HepG2 (cell line): ENCODE results near the gene GAS5. TPM values are rescaled to one million over a fixed set of nuclear protein-coding genes. Genes with fewer than 3 reads are reported as not detected.
A peak's percentile ranks its signal among the peaks of the same experiment; 100 is the strongest.

ENCODE experiments used
- ARNT2 ChIP-seq: sonication (generic); formaldehyde crosslinking; IDR thresholded peaks from 2 replicates; pipeline ENCODE4 v1.8.0; 2022; ENCODE audit warnings: mild to moderate bottlenecking, low read depth, missing genetic modification reagents, moderate library complexity
- FOXM1 ChIP-seq: sonication (generic); formaldehyde crosslinking; IDR thresholded peaks from 2 replicates; pipeline ENCODE4 v1.5.0; 2020; ENCODE audit warnings: missing genetic modification reagents
- JUND ChIP-seq: sonication (generic); formaldehyde crosslinking; IDR thresholded peaks from 2 replicates; pipeline ENCODE4 v1.8.0; 2022; ENCODE audit warnings: mild to moderate bottlenecking, missing genetic modification reagents
- MEF2D ChIP-seq: sonication (generic); formaldehyde crosslinking; IDR thresholded peaks from 2 replicates; pipeline ENCODE4 v1.5.1; 2020; ENCODE audit warnings: mild to moderate bottlenecking, missing genetic modification reagents
- MXD3 ChIP-seq: IDR thresholded peaks from 2 replicates; pipeline ENCODE4 v1.6.1; 2016; ENCODE audit warnings: mild to moderate bottlenecking, missing biosample characterization, missing genetic modification reagents
- NFAT5 ChIP-seq: sonication (generic); formaldehyde crosslinking; IDR thresholded peaks from 2 replicates; pipeline ENCODE4 v1.4.0; 2020; ENCODE audit warnings: missing genetic modification reagents
- PLSCR1 ChIP-seq: sonication (generic); formaldehyde crosslinking; IDR thresholded peaks from 2 replicates; pipeline ENCODE4 v1.5.0; 2020; ENCODE audit warnings: missing genetic modification reagents, mild to moderate bottlenecking, borderline replicate concordance
- RARA ChIP-seq: IDR thresholded peaks from 2 replicates; pipeline ENCODE4 v1.6.1; 2016; ENCODE audit warnings: missing genetic modification reagents, missing compliant biosample characterization
- REXO4 ChIP-seq: sonication (generic); formaldehyde crosslinking; IDR thresholded peaks from 2 replicates; pipeline ENCODE4 v1.8.0; 2022; ENCODE audit warnings: missing genetic modification reagents, mild to moderate bottlenecking, borderline replicate concordance
- SETDB1 ChIP-seq: sonication (generic); formaldehyde crosslinking; IDR thresholded peaks from 2 replicates; pipeline ENCODE4 v1.5.1; 2020; ENCODE audit warnings: missing genetic modification reagents, mild to moderate bottlenecking, borderline replicate concordance
- TCF7 ChIP-seq: sonication (generic); IDR thresholded peaks from 2 replicates; pipeline ENCODE4 v1.6.1; 2016; ENCODE audit warnings: antibody characterized with exemption, low read depth
- TCF7L2 ChIP-seq: IDR thresholded peaks from 2 replicates; pipeline ENCODE4 v1.6.1; 2011; ENCODE audit warnings: mild to moderate bottlenecking, low read depth, low read length, moderate library complexity
- WIZ ChIP-seq: sonication (generic); formaldehyde crosslinking; IDR thresholded peaks from 2 replicates; pipeline ENCODE4 v1.5.1; 2020; ENCODE audit warnings: mild to moderate bottlenecking, missing genetic modification reagents
- ZBTB46 ChIP-seq: sonication (generic); formaldehyde crosslinking; IDR thresholded peaks from 2 replicates; pipeline ENCODE4 v1.4.0; 2020; ENCODE audit warnings: mild to moderate bottlenecking, missing genetic modification reagents, borderline replicate concordance
- ZBTB49 ChIP-seq: sonication (generic); formaldehyde crosslinking; IDR thresholded peaks from 2 replicates; pipeline ENCODE4 v1.4.0; 2020; ENCODE audit warnings: missing genetic modification reagents, borderline replicate concordance
- ZBTB7B ChIP-seq: sonication (generic); formaldehyde crosslinking; IDR thresholded peaks from 2 replicates; pipeline ENCODE4 v1.4.0; 2020; ENCODE audit warnings: missing genetic modification reagents
- ZNF367 ChIP-seq: sonication (generic); formaldehyde crosslinking; IDR thresholded peaks from 2 replicates; pipeline ENCODE4 v1.4.0; 2020; ENCODE audit warnings: missing genetic modification reagents, borderline replicate concordance
- ZNF652 ChIP-seq: IDR thresholded peaks from 2 replicates; pipeline ENCODE4 v1.6.1; 2016; ENCODE audit warnings: low read depth, borderline replicate concordance
- ZNF747 ChIP-seq: sonication (generic); formaldehyde crosslinking; IDR thresholded peaks from 2 replicates; pipeline ENCODE4 v1.8.1; 2023; ENCODE audit warnings: missing genetic modification reagents, mild to moderate bottlenecking, borderline replicate concordance
- ZNF775 ChIP-seq: sonication (generic); formaldehyde crosslinking; IDR thresholded peaks from 2 replicates; pipeline ENCODE4 v1.4.0; 2020; ENCODE audit warnings: missing genetic modification reagents, mild to moderate bottlenecking, moderate library complexity, borderline replicate concordance
- ZNF83 ChIP-seq: sonication (generic); formaldehyde crosslinking; IDR thresholded peaks from 2 replicates; pipeline ENCODE4 v1.4.0; 2020; ENCODE audit warnings: missing genetic modification reagents, mild to moderate bottlenecking, borderline replicate concordance
- polyA plus RNA-seq, 8 experiments: library from polyadenylated mRNA; depleted of rRNA in 3 of 8; stranded (reverse) in 7 of 8; unstranded in 1 of 8; fragments of >200 nt; fragmentation: Illumina TruSeq in 4 of 8; extraction: Trizol in 4 of 8; gene quantifications; 2 replicates each; pipeline versions ENCODE4 v1.2.1 to v1.2.3, GENCODE V29; 2011 to 2016; ENCODE audit warnings: low read depth in 4 of 8, missing spikeins in 1 of 8, mixed read lengths in 1 of 8; ENCODE audit not compliant: insufficient read depth in 1 of 8
- total RNA-seq, 5 experiments: library from RNA; depleted of rRNA; stranded (reverse); fragments of >200 nt; fragmentation: Illumina TruSeq; extraction: Trizol; gene quantifications; 2 replicates each; pipeline ENCODE4 v1.2.3, GENCODE V29; 2016; ENCODE audit warnings: low read depth in 1 of 5

The GAS5 gene
- total and polyA plus RNA-seq, 2 of the 13 experiments (the other 11 are each of a cell fraction or from before 2014, with no cell fraction given): 352 to 738 TPM

GRCh38 chr1:173917149-173917548, 49.4 kb upstream of the GAS5 start, which contains the start of gene SERPINC1 (continued):
- TF ChIP-seq ZBTB7B (CRISPR knock-in tag) (no peak), JUND (CRISPR knock-in tag) (no peak), REXO4 (no peak), ZNF367 (CRISPR knock-in tag) (no peak), PLSCR1 (no peak), ZBTB49 (CRISPR knock-in tag) (no peak), FOXM1 (CRISPR knock-in tag) (no peak), ZNF652 (CRISPR knock-in tag) (peak; percentile 15; the same call in 1 of the 2 replicates), ZNF747 (CRISPR knock-in tag) (no peak), TCF7L2 (no peak), ARNT2 (no peak), WIZ (no peak), ZNF775 (CRISPR knock-in tag) (no peak), ZBTB46 (CRISPR knock-in tag) (no peak), TCF7 (no peak), RARA (CRISPR knock-in tag) (peak; percentile 65), ZNF83 (CRISPR knock-in tag) (no peak), MXD3 (no peak), SETDB1 (CRISPR knock-in tag) (no peak), MEF2D (CRISPR knock-in tag) (no peak), NFAT5 (CRISPR knock-in tag) (no peak)
